Natural killer cell (primary cell): ENCODE data around the gene SLC49A3. TPM values are rescaled to one million over a fixed set of nuclear protein-coding genes. Genes with fewer than 3 reads are reported as not detected.
A peak's percentile ranks its signal among the peaks of the same experiment; 100 is the strongest.

ENCODE experiments used
- ATAC-seq, 3 donors: fragments of 150-1000 bp in 2 of 3; fragments of 200-7000 bp in 1 of 3; cut with Tn5 transposase; 1 replicate in 1 of 3; 2 replicates in 2 of 3; pipeline ENCODE4 v1.10.0; 2021; ENCODE audit warnings: mild to moderate bottlenecking in 2 of 3, moderate library complexity in 2 of 3
- DNase-seq, 2 donors: peaks; one replicate each; pipeline versions ENCODE4 v3.0.0 to v3.0.0-alpha.2; 2013 to 2021; ENCODE audit warnings: mixed read lengths in 1 of 2
- H3K27ac ChIP-seq: one replicate; pipeline ENCODE4 v1.5.1; 2013; ENCODE audit warnings: mild to moderate bottlenecking, low read length
- H3K27me3 ChIP-seq: one replicate; pipeline ENCODE4 v1.6.1; 2013; ENCODE audit warnings: low read length; ENCODE audit not compliant: control insufficient read depth, insufficient read depth
- H3K36me3 ChIP-seq: one replicate; pipeline ENCODE4 v1.6.1; 2013; ENCODE audit warnings: low read length; ENCODE audit not compliant: control insufficient read depth, insufficient read depth
- H3K4me1 ChIP-seq: one replicate; pipeline ENCODE4 v1.6.1; 2013; ENCODE audit warnings: low read length; ENCODE audit not compliant: control insufficient read depth, insufficient read depth
- H3K4me3 ChIP-seq: one replicate; pipeline ENCODE4 v1.5.1; 2013; ENCODE audit warnings: low read length
- H3K9me3 ChIP-seq: one replicate; pipeline ENCODE4 v1.6.1; 2013; ENCODE audit warnings: low read length; ENCODE audit not compliant: control insufficient read depth, insufficient read depth
- H3K27ac Mint-ChIP-seq, 2 donors: one replicate each; pipeline ENCODE4 v1.8.0; 2022; ENCODE audit warnings: mild to moderate bottlenecking in 2 of 2, mixed read lengths in 2 of 2, moderate library complexity in 1 of 2
- H3K27me3 Mint-ChIP-seq, 2 donors: one replicate each; pipeline ENCODE4 v1.8.0; 2022; ENCODE audit warnings: low read depth in 2 of 2, mixed read lengths in 2 of 2
- H3K36me3 Mint-ChIP-seq: one replicate; pipeline ENCODE4 v1.8.0; 2022; ENCODE audit warnings: mixed read lengths
- H3K4me1 Mint-ChIP-seq, 2 donors: one replicate each; pipeline ENCODE4 v1.8.0; 2022; ENCODE audit warnings: mixed read lengths in 2 of 2
- H3K4me3 Mint-ChIP-seq: one replicate; pipeline ENCODE4 v1.8.0; 2022; ENCODE audit warnings: mild to moderate bottlenecking, moderate library complexity, mixed read lengths
- H3K9me3 Mint-ChIP-seq, 2 donors: one replicate each; pipeline ENCODE4 v1.8.0; 2022; ENCODE audit warnings: mixed read lengths in 2 of 2
- CTCF ChIP-seq: fragments of 200-600 bp; IDR thresholded peaks from one replicate; pipeline ENCODE4 v1.8.0; 2022; ENCODE audit warnings: antibody characterized with exemption
- WGBS: methylation state at CpG from one replicate; pipeline ENCODE4 v1.1.7; 2013; ENCODE audit warnings: missing lambda C conversion rate; ENCODE audit not compliant: insufficient coverage; 5-methylcytosine and 5-hydroxymethylcytosine counted together
- intact Hi-C: fragments of 100-400 bp; cut with micrococcal nuclease; formaldehyde crosslinking; loops from one replicate; pipeline ENCODE4 v1.14.2; 2022
- total RNA-seq, 4 donors: library from RNA; stranded (reverse); fragments of 120-200 nt in 1 of 4; gene quantifications; one replicate each; pipeline versions ENCODE4 v1.2.3 to v1.2.4, GENCODE V29; 2013 to 2022

Gene SLC49A3
- total RNA-seq, 3 donors from 2014 or later (not counting 1 experiment from before 2014, with no cell fraction given) = 10.0 to 14.9 (median 10.4) TPM

- DNase-seq (peak in 1 of 2 donors; percentile 54), ATAC-seq (peak; percentile 59 to 71 (median 68))
- H3K4me3 Mint-ChIP-seq = peak overlapping the region; percentile 69
- H3K27me3 Mint-ChIP-seq = no peaks in the 10 kb centered on the region
- no peaks in the 10 kb centered on the region for H3K27me3 ChIP-seq
- peaks cover 11 to 27% of the 10 kb centered on the region in 2 donors for H3K4me1 Mint-ChIP-seq
- H3K9me3 ChIP-seq = no peaks in the 10 kb centered on the region
- H3K4me1 ChIP-seq = peaks cover 43% of the 10 kb centered on the region
- intact Hi-C loops = loop anchor here (2.0 kb wide), 1 partner anchor 24 kb away; the partner anchor contains the start of gene PCGF3
- H3K36me3 Mint-ChIP-seq = no peaks in the 10 kb centered on the region
- no peak for TF ChIP-seq CTCF
- no peaks in the 10 kb centered on the region for H3K9me3 Mint-ChIP-seq
- H3K27ac ChIP-seq = peak overlapping the region; percentile 76
- peak overlapping the region; percentile 90 for H3K27ac Mint-ChIP-seq
- WGBS = 62% methylated on average over 17 of the region's 17 CpGs
- H3K4me3 ChIP-seq = peak overlapping the region; percentile 30
- H3K36me3 ChIP-seq = no peaks in the 10 kb centered on the region
Measured at GRCh38 chr4:680551-680927, 8.4 kb downstream of the SLC49A3 start.

- Histone ChIP-seq H3K27ac (peak overlapping the region; percentile 76), H3K27me3 (no peaks in the 10 kb centered on the region), H3K4me3 (no peak overlapping the region), H3K36me3 (no peaks in the 10 kb centered on the region), H3K4me1 (peaks cover 47% of the 10 kb centered on the region), H3K9me3 (no peaks in the 10 kb centered on the region)
- Mint-ChIP-seq H3K9me3 (no peaks in the 10 kb centered on the region), H3K27ac (peak overlapping the region; percentile 90), H3K4me1 (peaks cover 11 to 31% of the 10 kb centered on the region in 2 donors), H3K36me3 (no peaks in the 10 kb centered on the region), H3K4me3 (peak overlapping the region; percentile 69), H3K27me3 (no peaks in the 10 kb centered on the region)
- intact Hi-C loops = loop anchor here (2.0 kb wide), 1 partner anchor 25 kb away; the partner anchor contains the start of gene PCGF3
- DNase-seq = no peak
- 82% methylated on average over 9 of the region's 9 CpGs for WGBS
- ATAC-seq = no peak
- TF ChIP-seq CTCF = no peak
Measured at GRCh38 chr4:680091-680490, 8.9 kb downstream of the SLC49A3 start.

- TF ChIP-seq CTCF = no peak
- no peaks in the 10 kb centered on the region for H3K36me3 Mint-ChIP-seq
- H3K36me3 ChIP-seq = no peaks in the 10 kb centered on the region
- peak overlapping the region; percentile 90 for H3K27ac Mint-ChIP-seq
- H3K27ac ChIP-seq = peak overlapping the region; percentile 76
- 93% methylated on average over 11 of the region's 11 CpGs for WGBS
- ATAC-seq (no peak), DNase-seq (no peak)
- no peaks in the 10 kb centered on the region for H3K9me3 ChIP-seq
- H3K4me3 Mint-ChIP-seq = no peak overlapping the region
- H3K4me1 Mint-ChIP-seq = peaks cover 11 to 33% of the 10 kb centered on the region in 2 donors
- H3K27me3 Mint-ChIP-seq = no peaks in the 10 kb centered on the region
- H3K9me3 Mint-ChIP-seq = no peaks in the 10 kb centered on the region
- H3K4me1 ChIP-seq = peaks cover 52% of the 10 kb centered on the region
- H3K4me3 ChIP-seq = no peak overlapping the region
- intact Hi-C loops = loop anchor here (2.0 kb wide), 1 partner anchor 25 kb away; the partner anchor contains the start of gene PCGF3
- no peaks in the 10 kb centered on the region for H3K27me3 ChIP-seq
Measured at GRCh38 chr4:679629-680028, 9.3 kb downstream of the SLC49A3 start.

- Histone ChIP-seq H3K4me3 (no peak overlapping the region), H3K36me3 (no peaks in the 10 kb centered on the region), H3K27me3 (no peaks in the 10 kb centered on the region), H3K9me3 (no peaks in the 10 kb centered on the region), H3K27ac (no peak overlapping the region), H3K4me1 (peaks cover 52% of the 10 kb centered on the region)
- no peak for DNase-seq
- H3K9me3 Mint-ChIP-seq = no peaks in the 10 kb centered on the region
- WGBS = 88% methylated on average over 13 of the region's 13 CpGs
- no peaks in the 10 kb centered on the region for H3K36me3 Mint-ChIP-seq
- H3K4me3 Mint-ChIP-seq = no peak overlapping the region
- peaks cover 11 to 32% of the 10 kb centered on the region in 2 donors for H3K4me1 Mint-ChIP-seq
- TF ChIP-seq CTCF = no peak
- H3K27ac Mint-ChIP-seq = peak overlapping the region in 1 of 2 donors; percentile 18
- no peaks in the 10 kb centered on the region for H3K27me3 Mint-ChIP-seq
- intact Hi-C loops = no loop called here
- no peak for ATAC-seq
Measured at GRCh38 chr4:679104-679481, 9.9 kb downstream of the SLC49A3 start.
